GM18858 (cell line): ENCODE results near the gene ETNK1.

ENCODE experiments used
- ATAC-seq: cut with Tn5 transposase; IDR thresholded peaks from one replicate; pipeline ENCODE4 v1.9.1; 2021; ENCODE audit not compliant: unreplicated experiment

Gene ETNK1

GRCh38 chr12:22731236-22731635 is 106.3 kb downstream of the ETNK1 start:
- no peak for ATAC-seq

- no peak for ATAC-seq
Observed at GRCh38 chr12:22733756-22734155, 108.8 kb downstream of the ETNK1 start.

- ATAC-seq, result no peak
Observed at GRCh38 chr12:22738945-22739344, 114.0 kb downstream of the ETNK1 start.
